ENCODE measurements around the gene PDGFB. TPM values are rescaled to one million over a fixed set of nuclear protein-coding genes. Genes with fewer than 3 reads are reported as not detected.

The PDGFB gene
- total and polyA plus RNA-seq, 8 donors, result 1.2 to 58.5 (median 3.9) TPM

GRCh38 chr22:39205344-39206021, 39.3 kb downstream of the PDGFB start:
- H3K27me3 ChIP-seq, result no peaks in the 10 kb centered on the region
- H3K4me3 ChIP-seq, result no peak overlapping the region
- no peak for DNase-seq
- peaks cover 0 to 23% (median 10%) of the 10 kb centered on the region in 4 donors for H3K4me1 ChIP-seq
- H3K9me3 ChIP-seq, result no peaks in the 10 kb centered on the region
- no peak for TF ChIP-seq EP300 (IDR thresholded peaks at IDR 0.05)
- TF ChIP-seq CTCF (IDR thresholded peaks at IDR 0.05), result no peak
- TF ChIP-seq POLR2A (IDR thresholded peaks at IDR 0.05), result no peak
- no peak for TF ChIP-seq POLR2AphosphoS5 (IDR thresholded peaks at IDR 0.05)
- 68 to 86% (median 80%) methylated on average over 7 to 8 of the region's 8 CpGs for WGBS, 5 donors
- H3K36me3 ChIP-seq, result no peaks in the 10 kb centered on the region
- no peak overlapping the region for H3K27ac ChIP-seq
- intact Hi-C loops (cut with DNase I; ENCODE audit: low total_unique reads), result no loop called here

DNA sequence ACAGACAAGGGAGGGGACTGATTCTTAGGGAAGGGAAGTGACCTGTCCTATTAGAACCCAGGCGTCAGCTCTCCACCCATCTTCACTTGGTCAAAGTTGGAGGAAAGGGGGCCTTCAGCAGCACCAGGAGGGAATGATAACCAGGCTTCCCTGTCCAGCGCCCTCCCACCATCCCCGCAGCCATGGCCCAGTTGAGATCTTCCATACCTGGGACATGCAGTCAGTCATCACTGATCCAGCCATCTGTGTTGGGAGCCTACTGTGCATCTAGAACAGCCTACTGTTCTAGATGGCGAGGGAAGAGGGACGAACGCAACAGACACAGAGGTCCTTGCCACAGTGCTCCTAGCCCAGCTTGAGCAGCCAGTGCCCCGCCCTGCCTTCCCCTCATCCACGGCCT, 40.6 kb downstream of the PDGFB start:
- no peaks in the 10 kb centered on the region for H3K9me3 ChIP-seq
- H3K27ac ChIP-seq, result no peak overlapping the region
- H3K4me3 ChIP-seq, result no peak overlapping the region
- no peak for DNase-seq
- intact Hi-C loops (cut with DNase I; ENCODE audit: low total_unique reads), result no loop called here
- 91 to 97% (median 95%) methylated on average over 4 to 8 of the region's 8 CpGs for WGBS, 5 donors
- H3K27me3 ChIP-seq, result no peaks in the 10 kb centered on the region
- no peak for TF ChIP-seq CTCF (IDR thresholded peaks at IDR 0.05)
- no peak for TF ChIP-seq POLR2A (IDR thresholded peaks at IDR 0.05)
- TF ChIP-seq EP300 (IDR thresholded peaks at IDR 0.05), result no peak
- TF ChIP-seq POLR2AphosphoS5 (IDR thresholded peaks at IDR 0.05), result no peak
- no peaks in the 10 kb centered on the region for H3K36me3 ChIP-seq
- peaks cover 0 to 23% (median 10%) of the 10 kb centered on the region in 4 donors for H3K4me1 ChIP-seq

DNA sequence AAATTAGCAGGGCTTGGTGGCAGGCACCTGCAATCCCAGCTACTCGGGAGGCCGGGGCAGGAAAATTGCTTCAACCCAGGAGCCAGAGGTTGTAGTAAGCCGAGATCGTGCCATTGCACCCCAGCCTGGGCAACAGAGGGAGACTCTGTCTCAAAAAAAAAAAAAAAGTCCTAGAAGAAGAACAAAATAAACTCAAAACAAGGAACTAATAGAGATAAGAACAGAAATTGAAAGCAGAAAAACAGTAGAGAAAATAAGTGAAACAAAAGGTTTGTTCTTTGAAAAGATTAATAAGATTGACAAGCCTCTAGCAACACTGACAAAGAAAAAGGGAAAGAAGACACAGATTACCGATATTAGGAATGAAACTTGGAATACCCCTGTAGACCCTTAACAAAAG, 47.2 kb downstream of the PDGFB start:
- no peak for DNase-seq
- Histone ChIP-seq H3K9me3 (peaks cover 0 to 13% (median 2%) of the 10 kb centered on the region in 4 donors), H3K4me3 (no peak overlapping the region), H3K4me1 (peaks cover 0 to under 1% (median 0%) of the 10 kb centered on the region in 4 donors), H3K27ac (no peak overlapping the region), H3K36me3 (no peaks in the 10 kb centered on the region), H3K27me3 (peaks cover 0 to 4% (median 0%) of the 10 kb centered on the region in 3 donors)
- 83 to 92% (median 89%) methylated on average over 5 of the region's 5 CpGs for WGBS, 5 donors
- no peak for TF ChIP-seq EP300 (IDR thresholded peaks at IDR 0.05)
- no peak for TF ChIP-seq POLR2A (IDR thresholded peaks at IDR 0.05)
- no peak for TF ChIP-seq POLR2AphosphoS5 (IDR thresholded peaks at IDR 0.05)
- intact Hi-C loops (cut with DNase I; ENCODE audit: low total_unique reads), result no loop called here

DNA sequence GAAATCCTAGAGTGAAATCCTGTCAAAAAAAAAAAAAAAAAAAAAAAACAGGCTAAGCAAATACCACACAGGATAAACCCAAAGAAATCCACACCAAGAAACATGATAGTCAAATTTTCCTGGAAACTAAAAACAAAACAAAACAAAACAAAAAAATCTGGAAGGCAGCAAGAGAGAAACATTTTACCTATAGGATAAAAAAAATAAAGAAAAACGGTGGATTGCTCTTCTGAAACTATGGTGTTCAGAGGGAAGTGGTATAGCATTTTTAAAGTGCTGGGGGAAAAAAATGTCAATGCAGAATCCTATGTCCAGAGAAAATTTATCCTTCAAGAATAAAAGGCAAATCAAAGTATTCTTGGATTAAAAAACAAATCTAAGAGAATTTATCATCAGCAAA, 50.7 kb downstream of the PDGFB start:
- Histone ChIP-seq H3K9me3 (peaks cover 0 to 13% (median 2%) of the 10 kb centered on the region in 4 donors), H3K4me3 (no peak overlapping the region), H3K36me3 (no peaks in the 10 kb centered on the region), H3K4me1 (no peaks in the 10 kb centered on the region), H3K27ac (no peak overlapping the region), H3K27me3 (peaks cover 0 to 4% (median 0%) of the 10 kb centered on the region in 3 donors)
- intact Hi-C loops (cut with DNase I; ENCODE audit: low total_unique reads), result no loop called here
- 0 to 87% (median 50%) methylated on average over 1 of the region's 1 CpG for WGBS, 5 donors
- no peak for TF ChIP-seq CTCF (IDR thresholded peaks at IDR 0.05)
- no peak for TF ChIP-seq POLR2A (IDR thresholded peaks at IDR 0.05)
- TF ChIP-seq POLR2AphosphoS5 (IDR thresholded peaks at IDR 0.05), result no peak
- no peak for TF ChIP-seq EP300 (IDR thresholded peaks at IDR 0.05)
- no peak for DNase-seq

DNA sequence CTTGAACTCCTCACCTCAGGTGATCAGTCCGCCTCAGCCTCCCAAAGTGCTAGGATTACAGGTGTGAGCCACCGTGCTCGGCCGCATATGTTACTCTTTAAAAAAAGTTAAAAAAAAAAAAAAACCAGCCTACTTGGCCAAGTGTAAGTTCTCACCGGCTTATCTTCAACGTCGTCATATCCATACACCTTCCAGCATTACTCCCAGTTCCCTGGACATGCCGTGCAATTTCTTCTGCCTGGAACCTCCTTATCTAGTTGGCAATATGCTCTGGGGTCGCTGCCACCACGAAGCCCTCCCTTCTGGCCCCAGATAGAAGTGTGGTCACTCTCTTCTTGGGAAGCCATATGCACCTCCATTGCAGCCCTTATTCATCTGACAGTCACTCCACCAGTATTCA, 56.0 kb downstream of the PDGFB start:
- no peak for TF ChIP-seq CTCF (IDR thresholded peaks at IDR 0.05)
- TF ChIP-seq EP300 (IDR thresholded peaks at IDR 0.05), result no peak
- no peak for TF ChIP-seq POLR2AphosphoS5 (IDR thresholded peaks at IDR 0.05)
- TF ChIP-seq POLR2A (IDR thresholded peaks at IDR 0.05), result no peak
- 31 to 62% (median 52%) methylated on average over 10 of the region's 10 CpGs for WGBS, 5 donors
- DNase-seq, result no peak
- intact Hi-C loops (cut with DNase I; ENCODE audit: low total_unique reads), result no loop called here
- Histone ChIP-seq H3K36me3 (no peaks in the 10 kb centered on the region), H3K27ac (no peak overlapping the region), H3K9me3 (peaks cover 0 to 7% (median 0%) of the 10 kb centered on the region in 4 donors), H3K4me3 (no peak overlapping the region), H3K4me1 (peaks cover 0 to 6% (median 0%) of the 10 kb centered on the region in 4 donors), H3K27me3 (no peaks in the 10 kb centered on the region)
